ENCODE results near the gene MARK2. TPM values are rescaled to one million over a fixed set of nuclear protein-coding genes. Genes with fewer than 3 reads are reported as not detected.

Gene MARK2
- total RNA-seq, 2 donors from 2014 or later = 20.2 to 25.5 TPM

- H3K4me1 ChIP-seq (ENCODE audit: control insufficient read depth in 1 of 2, low read depth in 2 of 2) = peaks cover 0 to 22% of the 10 kb centered on the region in 2 donors
- peak within 1 kb of the TSS; percentile 85 for H3K4me3 ChIP-seq
- TF ChIP-seq CTCF (IDR thresholded peaks at IDR 0.05) = no peak
- no peaks in the 10 kb centered on the region for H3K27me3 ChIP-seq (replicated peaks; ENCODE audit: insufficient read depth)
- no peaks in the 10 kb centered on the region for H3K9me3 ChIP-seq
- DNase-seq (ENCODE audit: low spot score) (no peak), ATAC-seq (ENCODE audit: insufficient number of reproducible peaks, low FRiP score, low read depth) (peak; percentile 69)
- peaks cover 6% of the 10 kb centered on the region for H3K36me3 ChIP-seq
- peak within 1 kb of the TSS in 1 of 2 donors; percentile 65 for H3K27ac ChIP-seq
These were observed 25.8 kb upstream of the MARK2 start, which contains the start of gene SPINDOC for GRCh38 chr11:63813035-63813562. Gene SPINDOC, plus strand, starts transcription at chr11:63813456. Its CDS starts 231 bp downstream, at chr11:63813687.

GRCh38 chr11:63813563-63814382 is 25.1 kb upstream of the MARK2 start:
- Histone ChIP-seq H3K36me3 (peaks cover 13% of the 10 kb centered on the region), H3K9me3 (no peaks in the 10 kb centered on the region), H3K27me3 (replicated peaks; ENCODE audit: insufficient read depth) (no peaks in the 10 kb centered on the region), H3K4me1 (ENCODE audit: control insufficient read depth in 1 of 2, low read depth in 2 of 2) (peaks cover 0 to 22% of the 10 kb centered on the region in 2 donors), H3K27ac (peak overlapping the region in 1 of 2 donors; percentile 65), H3K4me3 (peak overlapping the region; percentile 85)
- no peak for TF ChIP-seq CTCF (IDR thresholded peaks at IDR 0.05)
- no peak for DNase-seq (ENCODE audit: low spot score)
- no peak for ATAC-seq (ENCODE audit: insufficient number of reproducible peaks, low FRiP score, low read depth)

GRCh38 chr11:63814383-63814736 is 24.6 kb upstream of the MARK2 start:
- no peak for TF ChIP-seq CTCF (IDR thresholded peaks at IDR 0.05)
- Histone ChIP-seq H3K27ac (no peak overlapping the region), H3K9me3 (no peaks in the 10 kb centered on the region), H3K4me1 (ENCODE audit: control insufficient read depth in 1 of 2, low read depth in 2 of 2) (peaks cover 0 to 22% of the 10 kb centered on the region in 2 donors), H3K36me3 (peaks cover 17% of the 10 kb centered on the region), H3K27me3 (replicated peaks; ENCODE audit: insufficient read depth) (no peaks in the 10 kb centered on the region), H3K4me3 (peak overlapping the region; percentile 85)
- DNase-seq (ENCODE audit: low spot score) (no peak), ATAC-seq (ENCODE audit: insufficient number of reproducible peaks, low FRiP score, low read depth) (no peak)

- Histone ChIP-seq H3K9me3 (no peaks in the 10 kb centered on the region), H3K27ac (no peak overlapping the region), H3K4me3 (no peak overlapping the region), H3K4me1 (ENCODE audit: control insufficient read depth in 1 of 2, low read depth in 2 of 2) (peaks cover 0 to 22% of the 10 kb centered on the region in 2 donors), H3K36me3 (peaks cover 28% of the 10 kb centered on the region), H3K27me3 (replicated peaks; ENCODE audit: insufficient read depth) (no peaks in the 10 kb centered on the region)
- no peak for TF ChIP-seq CTCF (IDR thresholded peaks at IDR 0.05)
- DNase-seq (ENCODE audit: low spot score) (no peak), ATAC-seq (ENCODE audit: insufficient number of reproducible peaks, low FRiP score, low read depth) (no peak)
These were observed 22.7 kb upstream of the MARK2 start for GRCh38 chr11:63816166-63816565.

- peaks cover 0 to 22% of the 10 kb centered on the region in 2 donors for H3K4me1 ChIP-seq (ENCODE audit: control insufficient read depth in 1 of 2, low read depth in 2 of 2)
- no peaks in the 10 kb centered on the region for H3K9me3 ChIP-seq
- TF ChIP-seq CTCF (IDR thresholded peaks at IDR 0.05) = no peak
- ATAC-seq (ENCODE audit: insufficient number of reproducible peaks, low FRiP score, low read depth) = no peak
- no peak overlapping the region for H3K27ac ChIP-seq
- no peak overlapping the region for H3K4me3 ChIP-seq
- H3K36me3 ChIP-seq = peaks cover 34% of the 10 kb centered on the region
- no peak for DNase-seq (ENCODE audit: low spot score)
- no peaks in the 10 kb centered on the region for H3K27me3 ChIP-seq (replicated peaks; ENCODE audit: insufficient read depth)
These were observed 22.2 kb upstream of the MARK2 start for GRCh38 chr11:63816732-63817131.
